Activated naive CD4-positive, alpha-beta T cell treated with anti-CD3 and anti-CD28 coated beads, Interleukin-2, amount 50 U/mL, for 72 hours (primary cell): ENCODE measurements around the gene TRIM54. TPM values are rescaled to one million over a fixed set of nuclear protein-coding genes. Genes with fewer than 3 reads are reported as not detected.
"Not testable (repeated sequence)": the region's sequence is repeated elsewhere in the genome, so short reads cannot be mapped to it uniquely, and the experiment has no call there.

Experiments used
- ATAC-seq, 2 donors: fragments of 150-1000 bp; cut with Tn5 transposase; 2 replicates each; pipeline ENCODE4 v1.10.0; 2021; ENCODE audit warnings: mild to moderate bottlenecking in 2 of 2, moderate library complexity in 2 of 2
- DNase-seq, 2 donors: peaks; one replicate each; pipeline ENCODE4 v3.0.0; 2021 to 2022; ENCODE audit warnings: low spot score in 2 of 2
- H3K27ac Mint-ChIP-seq, 2 donors: one replicate each; pipeline ENCODE4 v1.8.0; 2022; ENCODE audit warnings: mild to moderate bottlenecking in 2 of 2, mixed read lengths in 2 of 2
- H3K36me3 Mint-ChIP-seq, 2 donors: one replicate each; pipeline ENCODE4 v1.8.0; 2022; ENCODE audit warnings: mixed read lengths in 2 of 2
- H3K9me3 Mint-ChIP-seq, 2 donors: one replicate each; pipeline ENCODE4 v1.8.0; 2022; ENCODE audit warnings: mixed read lengths in 2 of 2
- total RNA-seq, 2 donors: library from RNA; stranded (reverse); gene quantifications; one replicate each; pipeline ENCODE4 v1.2.3, GENCODE V29; 2022

The TRIM54 gene
- total RNA-seq, 2 donors from 2014 or later = not detected

DNA sequence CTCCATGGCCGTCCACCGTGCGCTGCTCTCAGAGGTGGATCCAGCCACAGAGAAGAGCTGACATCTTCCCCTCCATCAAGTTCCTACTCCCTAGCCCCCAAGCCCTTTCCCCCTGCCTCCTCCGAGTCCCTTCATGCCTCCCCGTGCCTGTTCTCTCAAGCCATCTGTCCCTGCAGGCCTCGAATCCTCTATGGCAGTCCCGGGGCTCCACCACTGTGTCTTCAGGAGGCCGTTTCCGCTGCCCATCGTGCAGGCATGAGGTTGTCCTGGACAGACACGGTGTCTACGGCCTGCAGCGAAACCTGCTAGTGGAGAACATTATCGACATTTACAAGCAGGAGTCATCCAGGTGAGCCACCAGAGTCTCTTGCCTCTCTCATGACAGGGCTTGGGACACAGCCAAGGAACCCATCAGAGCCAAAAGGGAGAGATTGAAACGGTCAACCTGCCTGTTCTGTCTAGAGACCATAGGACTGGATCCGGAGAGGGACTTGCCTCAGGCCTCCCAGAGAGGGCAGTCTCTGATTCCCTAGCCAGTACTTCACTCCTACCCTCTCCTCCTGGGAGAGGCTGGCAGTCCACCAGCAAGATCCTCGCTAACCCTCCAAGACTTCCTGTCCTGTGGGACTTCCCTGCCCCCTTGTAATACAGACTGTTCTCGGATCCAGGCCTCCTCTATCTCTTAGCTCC is 16.3 kb downstream of the TRIM54 start:
- Mint-ChIP-seq H3K27ac (no peak overlapping the region), H3K36me3 (no peaks in the 10 kb centered on the region), H3K9me3 (no peaks in the 10 kb centered on the region)
- ATAC-seq (no peak), DNase-seq (no peak)

DNA sequence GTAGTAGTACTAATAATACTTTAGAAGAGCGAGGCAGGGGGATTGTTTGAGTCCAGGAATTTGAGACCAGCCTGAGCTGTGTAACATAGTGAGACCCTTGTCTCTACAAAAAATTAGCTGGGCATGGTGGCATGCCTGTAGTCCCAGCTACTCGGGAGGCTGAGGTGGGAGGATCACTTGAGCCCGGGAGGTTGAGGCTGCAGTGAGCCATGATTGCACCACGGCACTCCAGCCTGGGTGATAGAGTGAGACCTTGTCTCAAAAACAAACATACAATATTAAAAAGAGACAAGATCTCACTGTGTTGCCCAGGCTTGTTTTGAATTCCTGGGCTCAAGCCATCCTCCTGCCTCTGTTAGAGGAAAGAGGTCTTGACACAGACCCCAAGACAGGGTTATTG is 18.4 kb downstream of the TRIM54 start:
- not testable (repeated sequence) for DNase-seq, ATAC-seq, H3K27ac Mint-ChIP-seq, H3K36me3 Mint-ChIP-seq, H3K9me3 Mint-ChIP-seq

DNA sequence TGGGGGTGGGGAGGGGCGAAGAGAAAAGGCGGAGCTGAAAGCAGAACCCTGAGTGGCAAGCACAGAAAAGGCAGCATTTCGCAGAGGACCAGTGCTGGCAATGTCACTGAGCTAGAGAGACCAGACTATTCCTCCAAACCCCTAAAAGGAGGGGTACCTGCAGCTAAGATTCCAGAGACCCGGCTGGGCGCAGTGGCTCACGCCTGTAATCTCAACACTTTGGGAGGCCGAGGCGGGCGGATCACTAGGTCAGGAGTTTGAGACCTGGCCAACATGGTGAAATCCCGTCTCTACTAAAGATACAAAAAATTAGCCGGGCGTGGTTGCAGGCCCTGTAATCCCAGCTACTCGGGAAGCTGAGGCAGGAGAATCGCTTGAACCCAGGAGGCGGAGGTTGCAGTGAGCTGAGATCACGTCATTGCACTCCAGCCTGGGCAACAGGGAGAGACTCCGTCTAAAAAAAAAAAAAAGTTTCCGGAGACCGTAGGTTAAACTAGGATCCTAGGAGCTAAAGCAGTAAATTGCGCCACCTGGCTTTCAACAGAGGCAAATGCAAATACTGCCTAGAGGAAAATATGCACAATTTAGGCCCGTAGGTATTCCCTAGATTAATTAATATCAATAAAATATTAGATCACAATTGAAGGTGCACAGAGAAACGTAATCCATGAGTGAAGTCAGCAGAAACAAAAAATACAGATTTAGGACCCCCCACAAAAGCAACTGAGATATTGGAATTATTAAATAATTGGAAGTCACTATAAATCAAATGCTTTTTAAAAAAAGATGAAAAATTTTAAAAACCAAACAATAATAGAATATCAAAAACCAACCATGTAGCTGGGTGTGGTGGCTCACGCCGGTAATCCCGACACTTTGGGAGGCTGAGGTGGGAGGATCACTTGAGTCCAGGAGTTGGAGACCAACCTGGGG is 21.1 kb downstream of the TRIM54 start:
- DNase-seq (peak; percentile 55 to 62), ATAC-seq (peak; percentile 69 to 87)
- Mint-ChIP-seq H3K9me3 (no peaks in the 10 kb centered on the region), H3K27ac (no peak overlapping the region), H3K36me3 (peaks cover 0 to under 1% of the 10 kb centered on the region in 2 donors)

DNA sequence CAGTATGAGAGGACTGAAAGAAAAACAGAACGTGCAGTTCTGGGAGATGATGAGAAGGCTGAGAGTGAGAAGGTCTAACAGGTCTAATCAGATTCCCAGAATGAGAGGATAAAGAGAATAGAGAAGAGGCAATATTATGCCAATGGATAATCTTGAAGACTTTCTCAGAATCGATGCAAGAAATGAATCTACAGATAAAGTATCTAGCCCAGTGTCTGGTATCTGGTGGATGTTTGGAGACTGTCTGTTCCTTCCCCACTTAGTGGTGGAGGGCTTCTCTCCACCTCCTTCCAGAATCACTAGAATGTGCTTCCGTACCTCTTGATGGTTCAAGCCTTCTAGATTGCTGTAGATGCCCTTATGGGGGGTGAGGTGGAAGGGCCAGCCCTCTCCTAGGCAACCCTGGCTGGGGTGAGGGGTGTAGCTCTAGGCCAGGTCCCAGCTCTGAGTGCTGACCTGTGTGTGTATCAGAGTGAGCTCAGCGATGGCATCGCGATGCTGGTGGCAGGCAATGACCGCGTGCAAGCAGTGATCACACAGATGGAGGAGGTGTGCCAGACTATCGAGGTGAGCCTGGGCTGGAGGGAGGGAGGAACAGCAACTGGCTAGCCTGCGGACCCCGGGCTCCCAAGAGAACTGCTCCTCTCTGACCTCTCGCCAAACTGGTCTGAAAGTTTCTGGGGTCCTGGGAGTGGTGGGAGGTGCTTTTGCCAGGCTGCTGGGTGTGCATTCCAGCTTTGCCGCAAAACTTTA is 22.4 kb downstream of the TRIM54 start:
- peaks cover 2 to 10% of the 10 kb centered on the region in 2 donors for H3K36me3 Mint-ChIP-seq
- H3K27ac Mint-ChIP-seq = no peak overlapping the region
- DNase-seq = no peak
- H3K9me3 Mint-ChIP-seq = no peaks in the 10 kb centered on the region
- ATAC-seq = no peak

DNA sequence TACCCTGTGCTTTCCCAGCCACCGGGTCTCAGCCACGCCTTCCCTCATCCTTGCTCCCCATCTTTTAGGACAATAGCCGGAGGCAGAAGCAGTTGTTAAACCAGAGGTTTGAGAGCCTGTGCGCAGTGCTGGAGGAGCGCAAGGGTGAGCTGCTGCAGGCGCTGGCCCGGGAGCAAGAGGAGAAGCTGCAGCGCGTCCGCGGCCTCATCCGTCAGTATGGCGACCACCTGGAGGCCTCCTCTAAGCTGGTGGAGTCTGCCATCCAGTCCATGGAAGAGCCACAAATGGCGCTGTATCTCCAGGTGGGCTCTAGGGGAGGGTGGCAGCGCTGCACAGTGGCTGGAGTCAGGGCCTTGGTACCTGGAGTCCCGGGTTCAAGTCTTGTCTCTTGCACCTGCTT is 23.3 kb downstream of the TRIM54 start:
- Mint-ChIP-seq H3K9me3 (no peaks in the 10 kb centered on the region), H3K27ac (no peak overlapping the region), H3K36me3 (peaks cover 7 to 12% of the 10 kb centered on the region in 2 donors)
- ATAC-seq = no peak
- DNase-seq = no peak

DNA sequence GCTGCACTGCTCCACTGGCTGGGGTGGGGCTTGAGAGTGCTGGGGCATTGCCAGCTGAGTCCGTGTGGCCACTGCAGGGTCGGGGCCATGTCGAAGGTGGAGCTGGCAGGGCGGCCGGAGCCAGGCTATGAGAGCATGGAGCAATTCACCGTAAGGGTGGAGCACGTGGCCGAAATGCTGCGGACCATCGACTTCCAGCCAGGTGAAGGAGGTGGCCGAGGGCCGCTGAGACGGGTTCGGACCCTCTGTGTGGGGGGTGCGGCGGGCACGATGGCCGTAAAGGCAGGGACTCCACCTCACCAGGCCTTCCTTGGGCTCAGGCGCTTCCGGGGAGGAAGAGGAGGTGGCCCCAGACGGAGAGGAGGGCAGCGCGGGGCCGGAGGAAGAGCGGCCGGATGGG is 23.9 kb downstream of the TRIM54 start:
- peaks cover 7 to 12% of the 10 kb centered on the region in 2 donors for H3K36me3 Mint-ChIP-seq
- H3K27ac Mint-ChIP-seq = no peak overlapping the region
- DNase-seq (no peak), ATAC-seq (peak; percentile 10 to 18)
- H3K9me3 Mint-ChIP-seq = no peaks in the 10 kb centered on the region

DNA sequence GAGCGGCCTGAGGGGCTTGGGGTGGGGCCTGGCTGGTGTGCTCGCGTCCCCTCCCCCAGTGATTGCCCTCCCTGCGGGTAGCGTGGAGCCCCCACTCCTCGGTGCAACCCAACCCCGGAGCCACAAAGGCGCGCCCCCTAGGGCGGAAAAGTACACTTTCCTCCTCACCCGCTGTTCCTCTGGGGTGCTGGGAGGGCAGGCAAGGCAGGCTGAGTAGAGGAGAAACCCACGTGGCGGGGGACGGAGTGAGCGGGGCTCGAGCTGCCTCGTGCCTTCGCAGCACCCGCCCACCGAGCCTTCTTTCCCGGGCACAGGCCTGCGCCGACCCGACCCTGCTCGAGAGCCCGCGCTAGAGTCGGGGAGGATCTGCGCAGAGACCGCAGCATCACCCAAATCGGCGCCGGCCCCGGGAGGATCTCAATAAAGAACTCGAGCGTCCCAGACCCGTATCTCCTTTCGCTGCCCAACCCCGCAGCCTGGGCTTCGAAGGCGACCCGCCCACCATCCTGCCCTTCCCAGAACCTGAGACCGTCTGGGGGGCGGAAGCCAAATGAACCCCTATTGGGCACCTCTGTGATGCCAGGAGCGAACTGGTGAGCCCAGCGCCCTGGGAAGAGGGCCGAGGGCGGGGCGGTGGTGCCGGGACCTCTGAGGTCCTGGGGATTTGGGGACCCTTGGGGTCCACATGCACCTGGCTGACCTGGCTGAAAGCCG is 24.5 kb downstream of the TRIM54 start:
- Mint-ChIP-seq H3K9me3 (no peaks in the 10 kb centered on the region), H3K36me3 (peaks cover 7 to 12% of the 10 kb centered on the region in 2 donors), H3K27ac (no peak overlapping the region)
- ATAC-seq = peak; percentile 29 to 49
- peak in 1 of 2 donors; percentile 33 for DNase-seq

DNA sequence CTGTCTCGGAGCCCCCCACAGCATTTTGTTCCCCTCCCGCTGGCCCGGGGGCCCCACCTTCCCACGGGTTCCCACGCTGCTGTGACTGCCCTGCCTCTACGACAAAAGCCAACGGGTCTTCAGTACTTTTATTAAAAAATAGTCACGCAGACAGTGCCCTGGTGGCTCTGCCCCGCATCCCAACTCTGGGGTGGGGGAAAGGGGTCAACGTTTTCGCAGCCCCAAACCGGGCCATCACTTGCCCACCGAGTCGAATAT is 25.0 kb downstream of the TRIM54 start:
- no peak for ATAC-seq
- no peak for DNase-seq
- no peaks in the 10 kb centered on the region for H3K9me3 Mint-ChIP-seq
- H3K36me3 Mint-ChIP-seq = peaks cover 7 to 12% of the 10 kb centered on the region in 2 donors
- no peak overlapping the region for H3K27ac Mint-ChIP-seq

DNA sequence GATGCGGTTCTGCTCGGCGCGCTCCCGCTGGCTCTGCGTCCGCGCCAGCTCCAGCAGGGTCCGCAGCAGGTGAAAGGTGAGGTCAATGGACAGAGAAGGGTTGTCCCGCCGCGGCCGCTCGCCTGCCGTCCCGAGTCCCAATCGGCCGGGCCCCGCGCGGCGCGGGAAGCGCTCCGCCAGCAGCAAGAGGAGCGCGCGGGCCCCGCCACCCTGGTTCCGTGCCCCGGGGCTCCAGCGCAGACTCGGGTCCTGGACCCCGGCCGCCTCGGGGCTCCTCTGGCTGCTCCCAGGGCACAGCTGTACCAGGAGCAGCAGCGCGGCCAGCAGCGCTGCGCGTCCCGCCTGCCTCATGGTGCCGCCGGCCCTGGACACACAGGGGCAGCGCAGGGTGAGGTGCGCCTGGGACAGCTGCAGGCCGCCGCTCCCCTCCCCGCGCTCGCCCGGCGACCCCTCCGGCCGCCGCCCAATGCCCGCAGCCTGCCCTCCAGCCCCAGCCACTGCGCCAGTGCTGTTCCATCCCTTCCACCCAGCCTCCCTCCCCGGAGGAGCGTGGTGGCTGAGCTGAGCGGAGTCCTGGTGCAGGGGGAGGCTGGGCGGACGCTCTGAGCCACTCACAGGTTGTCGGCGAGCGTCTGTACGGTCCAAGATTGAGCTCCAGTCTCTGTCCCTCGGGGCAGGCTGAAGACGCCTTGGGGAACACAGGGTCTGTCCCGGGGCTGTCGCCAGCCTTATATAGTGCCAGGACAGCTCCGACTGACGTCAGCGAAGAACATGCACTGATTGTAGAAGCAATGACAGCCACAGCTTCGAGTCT is 25.5 kb downstream of the TRIM54 start:
- DNase-seq (no peak), ATAC-seq (no peak)
- Mint-ChIP-seq H3K9me3 (no peaks in the 10 kb centered on the region), H3K36me3 (peaks cover 7 to 12% of the 10 kb centered on the region in 2 donors), H3K27ac (no peak overlapping the region)

DNA sequence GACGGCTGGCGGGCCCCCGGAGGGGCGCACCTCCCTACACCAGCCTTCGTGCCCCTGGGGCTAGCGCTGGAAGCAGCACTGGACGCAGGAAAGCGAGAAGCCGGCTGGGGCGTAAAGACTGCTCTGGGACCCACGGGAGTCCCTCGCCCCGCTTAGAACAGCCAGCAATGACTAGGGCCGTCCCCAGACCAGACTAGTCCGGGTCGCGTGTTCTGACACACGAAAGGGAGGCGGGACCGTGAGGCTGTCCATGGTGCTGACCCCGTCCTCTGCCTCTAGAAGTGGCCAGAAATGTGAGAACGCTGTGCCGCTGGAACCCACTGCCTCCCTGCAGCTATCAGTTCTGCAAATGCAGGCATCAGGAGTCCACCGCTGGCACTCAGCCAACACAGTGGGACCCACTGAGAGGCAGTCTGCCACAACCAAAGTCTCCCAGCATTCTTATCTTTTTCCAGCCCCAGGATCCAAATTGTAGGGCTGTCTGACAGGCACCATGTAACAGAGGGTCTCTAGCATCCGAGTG is 26.2 kb downstream of the TRIM54 start, which contains the start of gene UCN:
Gene UCN, minus strand, starts transcription at position 87 of the 523 bp plus-strand sequence. CDS start 550 bp downstream, outside the sequence.
- Mint-ChIP-seq H3K27ac (no peak within 1 kb of the TSS), H3K36me3 (peaks cover 7 to 12% of the 10 kb centered on the region in 2 donors), H3K9me3 (no peaks in the 10 kb centered on the region)
- ATAC-seq (no peak), DNase-seq (no peak)

DNA sequence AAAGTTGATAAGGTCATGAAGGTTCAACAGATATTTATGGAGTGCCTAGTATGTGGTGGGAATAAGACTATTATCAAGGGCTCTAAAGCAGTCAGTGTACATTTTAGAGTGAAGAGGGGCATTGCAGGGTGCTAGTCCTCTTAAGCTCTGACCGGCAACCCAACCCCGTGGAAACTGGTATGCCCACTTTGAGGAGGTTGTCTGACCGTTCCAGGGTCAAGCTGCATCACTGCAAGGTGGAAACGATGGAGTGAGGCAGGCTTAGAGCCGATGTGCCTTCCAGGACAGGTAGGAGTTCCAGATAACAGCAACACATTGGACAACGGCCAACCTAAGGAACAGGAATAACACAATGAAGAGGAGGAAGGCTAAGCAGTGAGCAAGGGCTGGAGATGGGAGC is 27.4 kb downstream of the TRIM54 start:
- Mint-ChIP-seq H3K9me3 (no peaks in the 10 kb centered on the region), H3K27ac (no peak overlapping the region), H3K36me3 (peaks cover 7 to 12% of the 10 kb centered on the region in 2 donors)
- DNase-seq (no peak), ATAC-seq (no peak)

DNA sequence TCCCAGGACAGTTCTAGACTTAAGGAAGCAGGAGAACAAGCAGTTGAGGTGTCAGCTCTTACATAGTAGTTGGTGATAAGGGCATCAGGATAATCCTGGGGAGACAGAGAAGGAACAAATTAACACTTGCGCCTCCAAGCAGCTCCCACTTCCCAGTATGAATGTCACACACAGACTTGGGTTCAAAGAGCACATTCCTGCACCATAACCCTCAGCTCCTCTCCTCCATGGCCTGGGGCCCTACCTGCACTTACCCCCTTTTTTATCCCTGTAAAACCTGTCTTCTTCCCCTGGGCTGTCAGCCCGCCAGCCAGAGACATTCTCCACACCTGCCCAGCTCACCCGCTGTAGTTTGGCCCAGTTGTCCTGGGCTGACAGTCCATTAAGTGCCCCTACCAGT is 29.9 kb downstream of the TRIM54 start:
- ATAC-seq (no peak), DNase-seq (no peak)
- Mint-ChIP-seq H3K36me3 (peaks cover 7 to 12% of the 10 kb centered on the region in 2 donors), H3K9me3 (no peaks in the 10 kb centered on the region), H3K27ac (no peak overlapping the region)

DNA sequence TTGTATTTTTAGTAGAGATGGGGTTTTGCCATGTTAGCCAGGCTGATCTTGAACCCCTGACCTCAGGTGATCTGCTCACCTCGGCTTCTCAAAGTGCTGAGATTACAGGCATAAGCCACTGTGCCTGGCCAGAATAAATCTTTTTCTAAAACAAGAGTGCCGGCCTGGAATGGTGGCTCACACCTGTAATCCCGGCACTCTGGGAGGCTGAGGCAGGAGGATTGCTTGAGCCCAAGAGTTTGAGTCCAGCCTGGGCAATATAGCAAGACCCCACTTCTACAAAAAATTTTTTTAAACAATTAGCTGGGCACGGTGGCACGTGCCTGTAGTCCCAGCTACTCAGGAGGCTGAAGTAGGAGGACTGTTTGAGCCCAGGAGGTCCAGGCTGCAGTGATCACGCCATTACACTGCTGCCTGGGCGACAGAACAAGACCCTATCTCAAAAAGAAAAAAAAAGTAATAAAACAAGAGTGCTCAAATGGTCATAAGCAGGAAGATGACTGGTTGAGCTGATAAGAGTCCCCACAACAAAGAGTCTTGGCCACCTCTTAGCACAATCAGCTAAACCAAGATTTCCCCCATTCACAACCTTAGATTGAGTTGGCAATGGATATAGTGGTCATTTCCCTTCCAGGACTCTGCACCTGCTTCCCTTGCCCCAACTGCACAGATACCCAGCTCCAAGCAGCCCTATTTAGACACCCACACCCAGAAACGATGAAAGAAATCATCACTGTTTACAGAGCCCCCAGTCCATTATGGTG is 31.8 kb downstream of the TRIM54 start:
- DNase-seq (no peak), ATAC-seq (no peak)
- H3K36me3 Mint-ChIP-seq = peaks cover 6 to 7% of the 10 kb centered on the region in 2 donors
- no peaks in the 10 kb centered on the region for H3K9me3 Mint-ChIP-seq
- no peak overlapping the region for H3K27ac Mint-ChIP-seq

DNA sequence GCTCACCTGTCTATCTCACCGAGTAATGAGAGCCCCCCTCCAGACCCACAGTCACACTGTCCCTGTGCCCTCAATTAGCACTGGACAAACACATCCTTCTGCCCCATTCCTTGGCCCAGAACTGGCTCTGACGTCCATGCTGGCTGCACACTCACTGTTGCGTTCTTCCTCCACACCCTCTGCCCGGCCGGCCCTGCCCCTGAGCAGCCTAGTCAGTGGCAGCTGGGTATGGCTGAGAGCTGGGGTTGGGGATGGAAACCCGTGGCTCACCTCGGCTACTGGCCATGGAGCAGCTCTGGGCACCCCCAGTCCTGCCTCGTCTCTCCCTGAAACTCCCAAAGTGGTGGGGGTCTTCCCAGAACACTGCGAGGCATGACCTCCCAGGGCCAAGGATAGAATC is 32.5 kb downstream of the TRIM54 start:
- peaks cover 2 to 4% of the 10 kb centered on the region in 2 donors for H3K36me3 Mint-ChIP-seq
- ATAC-seq (no peak), DNase-seq (no peak)
- H3K9me3 Mint-ChIP-seq = no peaks in the 10 kb centered on the region
- H3K27ac Mint-ChIP-seq = no peak overlapping the region

DNA sequence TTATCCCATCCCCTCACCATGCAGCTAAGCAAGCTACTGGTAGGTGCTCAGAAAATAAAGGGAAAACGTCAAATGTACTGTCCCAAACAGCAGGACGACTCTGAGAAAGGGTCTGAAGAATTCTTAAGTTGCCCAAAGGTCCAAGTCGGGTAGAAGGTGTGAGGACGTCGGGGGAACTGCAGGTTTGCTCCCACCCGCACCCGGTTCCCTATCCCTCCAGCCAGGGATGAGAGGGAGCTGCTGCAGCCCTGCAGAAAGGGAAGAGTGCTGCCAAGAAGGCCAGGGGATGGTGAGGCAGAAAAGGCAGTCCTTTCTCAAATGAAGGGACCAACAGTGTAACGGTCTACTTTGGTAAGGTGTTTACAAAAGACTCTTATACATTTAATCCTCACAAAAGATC is 32.9 kb downstream of the TRIM54 start:
- no peaks in the 10 kb centered on the region for H3K9me3 Mint-ChIP-seq
- DNase-seq (no peak), ATAC-seq (no peak)
- no peaks in the 10 kb centered on the region for H3K36me3 Mint-ChIP-seq
- no peak overlapping the region for H3K27ac Mint-ChIP-seq
